Uterus (tissue), 4 donors: ENCODE data around the gene SENP8. TPM values are rescaled to one million over a fixed set of nuclear protein-coding genes. Genes with fewer than 3 reads are reported as not detected.

ENCODE experiments used
- DNase-seq, 2 donors: peaks; one replicate each; pipeline ENCODE4 v3.0.0-alpha.2; 2019 to 2020
- H3K27ac ChIP-seq, 2 donors: fragments of 200-600 bp; sonication (generic); 1 replicate in 1 of 2; 2 replicates in 1 of 2; pipeline ENCODE4 v1.5.1; 2016 to 2018
- H3K27me3 ChIP-seq, 2 donors: fragments of 200-600 bp; sonication (generic); one replicate each; pipeline ENCODE4 v1.5.1; 2018 to 2019; ENCODE audit warnings: control low read depth in 1 of 2
- H3K36me3 ChIP-seq, 2 donors: fragments of 200-600 bp; sonication (generic); one replicate each; pipeline ENCODE4 v1.5.1; 2019; ENCODE audit warnings: control low read depth in 1 of 2
- H3K4me1 ChIP-seq, 2 donors: fragments of 200-600 bp; sonication (generic); one replicate each; pipeline ENCODE4 v1.5.1; 2018 to 2019; ENCODE audit warnings: control low read depth in 1 of 2
- H3K4me3 ChIP-seq, 2 donors: fragments of 200-600 bp; sonication (generic); 1 replicate in 1 of 2; 2 replicates in 1 of 2; pipeline ENCODE4 v1.5.1; 2018 to 2019; ENCODE audit warnings: mild to moderate bottlenecking in 1 of 2
- H3K9me3 ChIP-seq, 2 donors: fragments of 200-600 bp; sonication (generic); one replicate each; pipeline ENCODE4 v1.5.1; 2019; ENCODE audit warnings: control low read depth in 1 of 2
- POLR2A ChIP-seq, 2 donors: fragments of 450-650 bp; IDR thresholded peaks; one replicate each; pipeline ENCODE4 v1.6.1; 2016; ENCODE audit warnings: antibody characterized with exemption in 2 of 2, mild to moderate bottlenecking in 1 of 2, moderate library complexity in 1 of 2
- intact Hi-C: fragments of 100-400 bp; cut with DNase I; formaldehyde crosslinking; loops from one replicate; pipeline ENCODE4 v1.15.1; 2023; ENCODE audit warnings: low total_unique reads
- total RNA-seq, 4 donors: library from RNA; depleted of rRNA in 3 of 4; stranded (reverse); fragments of >200 nt in 3 of 4; gene quantifications; one replicate each; pipeline versions ENCODE4 v1.1.0 to v1.2.4, GENCODE V29; 2014 to 2023
- TF ChIP-seq, protein P1 (sequence below), 4 experiments: fragments of 200-600 bp in 2 of 4; fragments of 450-650 bp in 2 of 4; sonication (generic) in 2 of 4; IDR thresholded peaks; one replicate each; pipeline ENCODE4 v1.5.1; 2016 to 2019; ENCODE audit warnings: antibody characterized with exemption in 4 of 4, mild to moderate bottlenecking in 2 of 4, moderate library complexity in 1 of 4
- donor health status: DM: yes; HTN: yes; CAD: no.

The SENP8 gene
- total RNA-seq, 4 donors from 2014 or later = 0.77 to 5.6 (median 3.5) TPM

GRCh38 chr15:72176159-72176558, 58.0 kb downstream of the SENP8 start:
- no peaks in the 10 kb centered on the region for H3K27me3 ChIP-seq
- H3K27ac ChIP-seq = no peak overlapping the region
- intact Hi-C loops = no loop called here
- DNase-seq = no peak
- H3K4me3 ChIP-seq = no peak overlapping the region
- TF ChIP-seq, protein P1, sequence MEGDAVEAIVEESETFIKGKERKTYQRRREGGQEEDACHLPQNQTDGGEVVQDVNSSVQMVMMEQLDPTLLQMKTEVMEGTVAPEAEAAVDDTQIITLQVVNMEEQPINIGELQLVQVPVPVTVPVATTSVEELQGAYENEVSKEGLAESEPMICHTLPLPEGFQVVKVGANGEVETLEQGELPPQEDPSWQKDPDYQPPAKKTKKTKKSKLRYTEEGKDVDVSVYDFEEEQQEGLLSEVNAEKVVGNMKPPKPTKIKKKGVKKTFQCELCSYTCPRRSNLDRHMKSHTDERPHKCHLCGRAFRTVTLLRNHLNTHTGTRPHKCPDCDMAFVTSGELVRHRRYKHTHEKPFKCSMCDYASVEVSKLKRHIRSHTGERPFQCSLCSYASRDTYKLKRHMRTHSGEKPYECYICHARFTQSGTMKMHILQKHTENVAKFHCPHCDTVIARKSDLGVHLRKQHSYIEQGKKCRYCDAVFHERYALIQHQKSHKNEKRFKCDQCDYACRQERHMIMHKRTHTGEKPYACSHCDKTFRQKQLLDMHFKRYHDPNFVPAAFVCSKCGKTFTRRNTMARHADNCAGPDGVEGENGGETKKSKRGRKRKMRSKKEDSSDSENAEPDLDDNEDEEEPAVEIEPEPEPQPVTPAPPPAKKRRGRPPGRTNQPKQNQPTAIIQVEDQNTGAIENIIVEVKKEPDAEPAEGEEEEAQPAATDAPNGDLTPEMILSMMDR (IDR thresholded peaks at IDR 0.05) = no peak
- no peak for TF ChIP-seq POLR2A (IDR thresholded peaks at IDR 0.05)
- no peaks in the 10 kb centered on the region for H3K36me3 ChIP-seq
- no peaks in the 10 kb centered on the region for H3K4me1 ChIP-seq
- H3K9me3 ChIP-seq = no peaks in the 10 kb centered on the region

DNA sequence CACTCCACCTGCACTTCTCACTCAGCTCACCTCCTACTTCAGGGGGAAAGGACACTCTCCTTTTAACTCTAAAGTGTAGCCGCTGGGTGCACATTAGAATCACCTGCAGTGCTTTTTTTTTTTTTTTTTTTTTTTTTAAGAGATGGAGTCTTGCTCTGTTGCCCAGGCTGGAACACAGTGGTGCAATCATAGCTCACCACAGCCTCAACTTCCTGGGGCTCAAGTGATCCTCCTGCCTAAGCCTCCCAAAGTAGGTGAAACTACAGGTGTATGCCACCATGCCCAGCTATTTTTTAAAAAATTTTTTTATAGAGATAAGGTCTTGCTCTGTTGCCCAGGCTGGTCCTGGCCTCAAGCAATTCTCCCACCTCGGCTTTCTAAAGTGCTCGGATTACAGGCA, 58.5 kb downstream of the SENP8 start:
- no peak overlapping the region for H3K4me3 ChIP-seq
- H3K27me3 ChIP-seq = no peaks in the 10 kb centered on the region
- intact Hi-C loops = no loop called here
- DNase-seq = no peak
- TF ChIP-seq, protein P1 (IDR thresholded peaks at IDR 0.05) = no peak
- TF ChIP-seq POLR2A (IDR thresholded peaks at IDR 0.05) = no peak
- no peak overlapping the region for H3K27ac ChIP-seq
- H3K9me3 ChIP-seq = no peaks in the 10 kb centered on the region
- H3K4me1 ChIP-seq = no peaks in the 10 kb centered on the region
- H3K36me3 ChIP-seq = no peaks in the 10 kb centered on the region

GRCh38 chr15:72178976-72179585, 60.9 kb downstream of the SENP8 start:
- DNase-seq = no peak
- H3K4me1 ChIP-seq = peaks cover 0 to 2% of the 10 kb centered on the region in 2 donors
- H3K36me3 ChIP-seq = no peaks in the 10 kb centered on the region

GRCh38 chr15:72179950-72180581, 61.9 kb downstream of the SENP8 start:
- TF ChIP-seq, protein P1 (IDR thresholded peaks at IDR 0.05) = no peak
- no peak for TF ChIP-seq POLR2A (IDR thresholded peaks at IDR 0.05)
- no peaks in the 10 kb centered on the region for H3K36me3 ChIP-seq
- no peak overlapping the region for H3K27ac ChIP-seq
- H3K9me3 ChIP-seq = no peaks in the 10 kb centered on the region
- intact Hi-C loops = no loop called here
- H3K4me1 ChIP-seq = peaks cover 0 to 7% of the 10 kb centered on the region in 2 donors
- no peak for DNase-seq
- H3K4me3 ChIP-seq = no peak overlapping the region
- H3K27me3 ChIP-seq = peaks cover 0 to 17% of the 10 kb centered on the region in 2 donors

More at GRCh38 chr15:72178976-72179585, 60.9 kb downstream of the SENP8 start:
- no peak overlapping the region for H3K27ac ChIP-seq
- H3K9me3 ChIP-seq = no peaks in the 10 kb centered on the region
- TF ChIP-seq, protein P1 (IDR thresholded peaks at IDR 0.05) = no peak
- no peak for TF ChIP-seq POLR2A (IDR thresholded peaks at IDR 0.05)
- intact Hi-C loops = no loop called here
- H3K4me3 ChIP-seq = no peak overlapping the region
- H3K27me3 ChIP-seq = peaks cover 0 to 13% of the 10 kb centered on the region in 2 donors

GRCh38 chr15:72180761-72181324, 62.6 kb downstream of the SENP8 start:
- DNase-seq = no peak
- H3K36me3 ChIP-seq = no peaks in the 10 kb centered on the region
- TF ChIP-seq, protein P1 (IDR thresholded peaks at IDR 0.05) = no peak
- TF ChIP-seq POLR2A (IDR thresholded peaks at IDR 0.05) = no peak
- no peaks in the 10 kb centered on the region for H3K9me3 ChIP-seq
- no peak overlapping the region for H3K27ac ChIP-seq
- peaks cover 0 to 7% of the 10 kb centered on the region in 2 donors for H3K4me1 ChIP-seq
- intact Hi-C loops = no loop called here
- H3K4me3 ChIP-seq = no peak overlapping the region
- peaks cover 0 to 17% of the 10 kb centered on the region in 2 donors for H3K27me3 ChIP-seq
